WTC11 (cell line): ENCODE results near the gene ADNP2. TPM values are rescaled to one million over a fixed set of nuclear protein-coding genes. Genes with fewer than 3 reads are reported as not detected.
A peak's percentile ranks its signal among the peaks of the same experiment; 100 is the strongest.

Source experiments
- ATAC-seq: fragments of 200-7000 bp; cut with Tn5 transposase; 2 replicates; pipeline ENCODE4 v1.10.0; 2021; ENCODE audit warnings: mild to moderate bottlenecking, moderate library complexity
- CTCF ChIA-PET: fragments of 300-600 bp; sonication (Branson Sonifier 250); formaldehyde crosslinking; loops from one replicate; lab custom pipeline; 2021; ENCODE audit warnings: antibody characterized with exemption; lab: Charles Lee
- POLR2A ChIA-PET: fragments of 350-600 bp; sonication (Branson Sonifier 250); formaldehyde crosslinking; loops from one replicate; lab custom pipeline; 2021; ENCODE audit warnings: antibody characterized with exemption; lab: Charles Lee
- DNase-seq: peaks from one replicate; pipeline ENCODE4 v3.0.0; 2021; ENCODE audit warnings: low spot score
- H3K27ac Mint-ChIP-seq: 2 replicates; pipeline ENCODE4 v1.8.0; 2021; ENCODE audit warnings: mixed read lengths
- H3K27me3 Mint-ChIP-seq: 2 replicates; pipeline ENCODE4 v1.8.0; 2021; ENCODE audit warnings: low read depth, mild to moderate bottlenecking, moderate library complexity, mixed read lengths
- H3K36me3 Mint-ChIP-seq: 2 replicates; pipeline ENCODE4 v1.8.0; 2021; ENCODE audit warnings: mixed read lengths
- H3K4me1 Mint-ChIP-seq: 2 replicates; pipeline ENCODE4 v1.8.0; 2022; ENCODE audit warnings: mixed read lengths
- H3K4me3 Mint-ChIP-seq: 2 replicates; pipeline ENCODE4 v1.8.0; 2021; ENCODE audit warnings: mild to moderate bottlenecking, moderate library complexity, mixed read lengths
- H3K9me3 Mint-ChIP-seq: 2 replicates; pipeline ENCODE4 v1.8.0; 2021; ENCODE audit warnings: mixed read lengths
- CREB1 ChIP-seq: sonication (generic); formaldehyde crosslinking; IDR thresholded peaks from 2 replicates; pipeline ENCODE4 v1.8.0; 2023; ENCODE audit warnings: mild to moderate bottlenecking, missing genetic modification reagents
- CREM ChIP-seq: sonication (generic); formaldehyde crosslinking; IDR thresholded peaks from 2 replicates; pipeline ENCODE4 v1.8.1; 2022; ENCODE audit warnings: mild to moderate bottlenecking, missing genetic modification reagents, moderate library complexity
- ELF4 ChIP-seq: sonication (generic); formaldehyde crosslinking; IDR thresholded peaks from 2 replicates; pipeline ENCODE4 v1.8.1; 2022; ENCODE audit warnings: low read depth, mild to moderate bottlenecking, moderate library complexity, missing genetic modification reagents
- FOXJ3 ChIP-seq: sonication (generic); formaldehyde crosslinking; IDR thresholded peaks from 2 replicates; pipeline ENCODE4 v1.9.0; 2021; ENCODE audit warnings: missing genetic modification reagents, mild to moderate bottlenecking, borderline replicate concordance
- FOXK1 ChIP-seq: sonication (generic); formaldehyde crosslinking; IDR thresholded peaks from 2 replicates; pipeline ENCODE4 v1.8.0; 2022; ENCODE audit warnings: mild to moderate bottlenecking, moderate library complexity, missing genetic modification reagents
- RELA ChIP-seq: sonication (generic); formaldehyde crosslinking; IDR thresholded peaks from 2 replicates; pipeline ENCODE4 v1.8.1; 2022; ENCODE audit warnings: missing genetic modification reagents, mild to moderate bottlenecking, borderline replicate concordance
- RORB ChIP-seq: fragments of 250-450 bp; sonication (Bioruptor Pico); IDR thresholded peaks from 2 replicates; pipeline ENCODE4 v1.9.0; 2021; ENCODE audit warnings: mild to moderate bottlenecking
- SMAD3 ChIP-seq: sonication (generic); formaldehyde crosslinking; IDR thresholded peaks from 2 replicates; pipeline ENCODE4 v1.8.0; 2022; ENCODE audit warnings: missing genetic modification reagents, mild to moderate bottlenecking, borderline replicate concordance
- SMAD4 ChIP-seq: sonication (generic); formaldehyde crosslinking; IDR thresholded peaks from 2 replicates; pipeline ENCODE4 v1.8.0; 2022; ENCODE audit warnings: mild to moderate bottlenecking, missing genetic modification reagents
- TEAD1 ChIP-seq: sonication (generic); formaldehyde crosslinking; IDR thresholded peaks from 2 replicates; pipeline ENCODE4 v1.8.0; 2022; ENCODE audit warnings: mild to moderate bottlenecking, missing genetic modification reagents
- TEAD4 ChIP-seq: sonication (generic); formaldehyde crosslinking; IDR thresholded peaks from 2 replicates; pipeline ENCODE4 v1.8.0; 2022; ENCODE audit warnings: mild to moderate bottlenecking, missing genetic modification reagents
- ZNF138 ChIP-seq: sonication (generic); formaldehyde crosslinking; conservative IDR thresholded peaks from 2 replicates; pipeline ENCODE4 v1.8.1; 2022; ENCODE audit warnings: mild to moderate bottlenecking, moderate library complexity, missing genetic modification reagents
- ZNF263 ChIP-seq: sonication (generic); formaldehyde crosslinking; IDR thresholded peaks from 2 replicates; pipeline ENCODE4 v1.8.1; 2022; ENCODE audit warnings: low read depth, mild to moderate bottlenecking, moderate library complexity, missing genetic modification reagents
- ZNF396 ChIP-seq: fragments of 250-450 bp; sonication (Bioruptor Pico); IDR thresholded peaks from 2 replicates; pipeline ENCODE4 v1.8.0; 2021; ENCODE audit warnings: mild to moderate bottlenecking, moderate library complexity, borderline replicate concordance
- ZNF416 ChIP-seq: fragments of 250-450 bp; sonication (Bioruptor Pico); IDR thresholded peaks from 2 replicates; pipeline ENCODE4 v1.9.0; 2021; ENCODE audit warnings: mild to moderate bottlenecking, inconsistent platforms
- total RNA-seq: library from RNA; stranded (reverse); gene quantifications from 3 replicates; pipeline ENCODE4 v1.2.3, GENCODE V29; 2021
- TF ChIP-seq, protein P1 (sequence below): fragments of 250-450 bp; sonication (Bioruptor Pico); conservative IDR thresholded peaks from 2 replicates; pipeline ENCODE4 v1.9.0; 2021; ENCODE audit warnings: mild to moderate bottlenecking
- TF ChIP-seq, protein P2 (sequence below): sonication (generic); formaldehyde crosslinking; IDR thresholded peaks from 2 replicates; pipeline ENCODE4 v1.8.1; 2023; ENCODE audit warnings: mild to moderate bottlenecking, moderate library complexity, missing genetic modification reagents
- TF ChIP-seq, protein P3 (sequence below): sonication (generic); formaldehyde crosslinking; IDR thresholded peaks from 2 replicates; pipeline ENCODE4 v1.8.1; 2022; ENCODE audit warnings: mild to moderate bottlenecking, missing genetic modification reagents, moderate library complexity, borderline replicate concordance
- TF ChIP-seq, protein P4 (sequence below): fragments of 250-450 bp; sonication (Bioruptor Pico); IDR thresholded peaks from 2 replicates; pipeline ENCODE4 v1.9.0; 2021; ENCODE audit warnings: mild to moderate bottlenecking
- TF ChIP-seq, protein P5 (sequence below): sonication (generic); formaldehyde crosslinking; IDR thresholded peaks from 2 replicates; pipeline ENCODE4 v1.8.1; 2023; ENCODE audit warnings: mild to moderate bottlenecking, missing genetic modification reagents, moderate library complexity
- TF ChIP-seq, protein P6 (sequence below): sonication (generic); formaldehyde crosslinking; conservative IDR thresholded peaks from 2 replicates; pipeline ENCODE4 v1.8.1; 2022; ENCODE audit warnings: mild to moderate bottlenecking, missing genetic modification reagents
- TF ChIP-seq, protein P7 (sequence below): sonication (generic); formaldehyde crosslinking; IDR thresholded peaks from 2 replicates; pipeline ENCODE4 v1.8.1; 2022; ENCODE audit warnings: low read depth, mild to moderate bottlenecking, moderate library complexity, missing genetic modification reagents, borderline replicate concordance

Gene ADNP2
- total RNA-seq, 1 experiment from 2014 or later, result 56.0 TPM

DNA sequence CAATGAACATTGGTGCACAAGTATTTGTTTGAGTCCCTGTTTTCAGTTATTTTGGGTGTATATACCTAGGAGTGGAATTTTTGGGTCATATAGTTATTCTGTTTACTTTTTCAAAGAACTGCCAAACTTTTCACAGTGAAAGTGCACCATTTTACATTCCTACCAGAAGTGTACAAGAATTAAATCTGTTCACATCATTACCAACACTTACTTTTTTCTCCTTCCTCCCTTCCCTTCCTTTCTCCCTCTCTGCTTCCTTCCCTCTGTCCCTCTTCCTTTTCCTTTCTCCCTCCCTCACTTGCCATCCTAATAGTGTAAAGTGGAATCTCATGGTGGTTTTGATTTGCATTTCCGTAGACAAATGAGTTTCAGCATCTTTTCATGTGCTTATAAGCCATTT is 11.9 kb downstream of the ADNP2 start:
- TF ChIP-seq, protein P1, sequence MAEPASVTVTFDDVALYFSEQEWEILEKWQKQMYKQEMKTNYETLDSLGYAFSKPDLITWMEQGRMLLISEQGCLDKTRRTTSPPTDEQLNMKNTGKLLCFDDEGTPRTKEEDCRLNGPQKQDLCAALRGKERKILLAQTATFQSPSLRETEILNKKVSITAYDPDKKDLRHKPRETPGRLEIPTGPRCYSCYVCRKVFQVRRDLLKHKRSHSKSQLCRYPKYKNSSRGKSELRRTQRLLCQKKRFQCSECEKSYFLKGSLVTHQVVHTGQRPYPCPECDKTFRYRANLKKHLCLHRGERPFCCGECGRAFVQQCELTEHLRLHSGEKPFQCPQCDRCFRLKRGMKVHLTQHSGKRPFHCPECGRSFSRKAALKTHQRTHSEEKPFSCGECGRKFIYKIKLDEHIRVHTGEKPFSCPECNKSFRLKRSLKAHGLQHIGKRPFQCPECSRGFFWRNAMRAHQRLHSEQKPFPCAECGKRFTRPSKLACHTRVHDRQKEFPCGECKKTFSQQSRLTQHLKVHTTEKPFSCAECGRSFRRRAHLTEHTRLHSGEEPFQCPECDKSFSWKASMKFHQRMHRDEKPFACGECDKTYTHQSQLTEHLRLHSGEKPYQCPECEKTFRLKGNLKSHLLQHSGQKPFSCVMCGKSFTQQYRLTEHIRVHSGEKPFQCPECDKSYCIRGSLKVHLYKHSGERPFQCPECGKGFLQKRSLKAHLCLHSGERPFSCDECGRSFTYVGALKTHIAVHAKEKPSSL, result no peak
- TF ChIP-seq RELA (CRISPR knock-in tag) (no peak), ZNF138 (CRISPR knock-in tag) (no peak), CREB1 (CRISPR knock-in tag) (no peak), SMAD3 (CRISPR knock-in tag) (no peak), ZNF416 (CRISPR knock-in tag) (no peak), FOXJ3 (CRISPR knock-in tag) (no peak), SMAD4 (CRISPR knock-in tag) (no peak), ZNF263 (CRISPR knock-in tag) (no peak), TEAD1 (CRISPR knock-in tag) (no peak), ZNF396 (no peak)
- TF ChIP-seq, protein P2, sequence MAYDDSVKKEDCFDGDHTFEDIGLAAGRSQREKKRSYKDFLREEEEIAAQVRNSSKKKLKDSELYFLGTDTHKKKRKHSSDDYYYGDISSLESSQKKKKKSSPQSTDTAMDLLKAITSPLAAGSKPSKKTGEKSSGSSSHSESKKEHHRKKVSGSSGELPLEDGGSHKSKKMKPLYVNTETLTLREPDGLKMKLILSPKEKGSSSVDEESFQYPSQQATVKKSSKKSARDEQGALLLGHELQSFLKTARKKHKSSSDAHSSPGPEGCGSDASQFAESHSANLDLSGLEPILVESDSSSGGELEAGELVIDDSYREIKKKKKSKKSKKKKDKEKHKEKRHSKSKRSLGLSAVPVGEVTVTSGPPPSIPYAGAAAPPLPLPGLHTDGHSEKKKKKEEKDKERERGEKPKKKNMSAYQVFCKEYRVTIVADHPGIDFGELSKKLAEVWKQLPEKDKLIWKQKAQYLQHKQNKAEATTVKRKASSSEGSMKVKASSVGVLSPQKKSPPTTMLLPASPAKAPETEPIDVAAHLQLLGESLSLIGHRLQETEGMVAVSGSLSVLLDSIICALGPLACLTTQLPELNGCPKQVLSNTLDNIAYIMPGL (CRISPR knock-in tag), result no peak
- TF ChIP-seq, protein P3, sequence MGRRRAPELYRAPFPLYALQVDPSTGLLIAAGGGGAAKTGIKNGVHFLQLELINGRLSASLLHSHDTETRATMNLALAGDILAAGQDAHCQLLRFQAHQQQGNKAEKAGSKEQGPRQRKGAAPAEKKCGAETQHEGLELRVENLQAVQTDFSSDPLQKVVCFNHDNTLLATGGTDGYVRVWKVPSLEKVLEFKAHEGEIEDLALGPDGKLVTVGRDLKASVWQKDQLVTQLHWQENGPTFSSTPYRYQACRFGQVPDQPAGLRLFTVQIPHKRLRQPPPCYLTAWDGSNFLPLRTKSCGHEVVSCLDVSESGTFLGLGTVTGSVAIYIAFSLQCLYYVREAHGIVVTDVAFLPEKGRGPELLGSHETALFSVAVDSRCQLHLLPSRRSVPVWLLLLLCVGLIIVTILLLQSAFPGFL (CRISPR knock-in tag), result no peak
- TF ChIP-seq, protein P4, sequence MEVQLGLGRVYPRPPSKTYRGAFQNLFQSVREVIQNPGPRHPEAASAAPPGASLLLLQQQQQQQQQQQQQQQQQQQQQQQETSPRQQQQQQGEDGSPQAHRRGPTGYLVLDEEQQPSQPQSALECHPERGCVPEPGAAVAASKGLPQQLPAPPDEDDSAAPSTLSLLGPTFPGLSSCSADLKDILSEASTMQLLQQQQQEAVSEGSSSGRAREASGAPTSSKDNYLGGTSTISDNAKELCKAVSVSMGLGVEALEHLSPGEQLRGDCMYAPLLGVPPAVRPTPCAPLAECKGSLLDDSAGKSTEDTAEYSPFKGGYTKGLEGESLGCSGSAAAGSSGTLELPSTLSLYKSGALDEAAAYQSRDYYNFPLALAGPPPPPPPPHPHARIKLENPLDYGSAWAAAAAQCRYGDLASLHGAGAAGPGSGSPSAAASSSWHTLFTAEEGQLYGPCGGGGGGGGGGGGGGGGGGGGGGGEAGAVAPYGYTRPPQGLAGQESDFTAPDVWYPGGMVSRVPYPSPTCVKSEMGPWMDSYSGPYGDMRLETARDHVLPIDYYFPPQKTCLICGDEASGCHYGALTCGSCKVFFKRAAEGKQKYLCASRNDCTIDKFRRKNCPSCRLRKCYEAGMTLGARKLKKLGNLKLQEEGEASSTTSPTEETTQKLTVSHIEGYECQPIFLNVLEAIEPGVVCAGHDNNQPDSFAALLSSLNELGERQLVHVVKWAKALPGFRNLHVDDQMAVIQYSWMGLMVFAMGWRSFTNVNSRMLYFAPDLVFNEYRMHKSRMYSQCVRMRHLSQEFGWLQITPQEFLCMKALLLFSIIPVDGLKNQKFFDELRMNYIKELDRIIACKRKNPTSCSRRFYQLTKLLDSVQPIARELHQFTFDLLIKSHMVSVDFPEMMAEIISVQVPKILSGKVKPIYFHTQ (CRISPR knock-in tag), result no peak
- H3K36me3 Mint-ChIP-seq, result peaks cover 43% of the 10 kb centered on the region
- POLR2A ChIA-PET, result no interaction called here

DNA sequence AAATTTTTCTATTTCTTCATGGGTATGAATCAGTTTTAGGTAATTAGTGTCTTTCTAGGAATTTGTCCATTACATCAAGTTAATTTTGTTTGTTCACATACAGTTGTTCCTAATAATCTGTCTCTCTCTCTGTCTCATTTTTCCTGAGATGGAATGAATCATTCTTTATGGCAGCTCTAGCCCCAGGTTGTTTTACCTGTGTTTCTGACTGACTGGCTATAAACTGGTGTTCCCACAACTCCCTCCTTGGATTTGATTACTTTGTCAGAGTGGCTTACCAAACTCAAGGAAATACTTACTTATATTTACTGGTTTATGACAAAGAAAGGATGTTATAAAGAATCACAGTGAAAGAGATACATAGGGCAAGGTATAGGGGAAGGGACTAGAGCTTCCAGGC is 15.1 kb downstream of the ADNP2 start:
- no peak overlapping the region for H3K4me3 Mint-ChIP-seq
- no peaks in the 10 kb centered on the region for H3K27me3 Mint-ChIP-seq
- H3K9me3 Mint-ChIP-seq, result no peaks in the 10 kb centered on the region
- DNase-seq, result no peak
- ChIA-PET CTCF (no interaction called here), POLR2A (no interaction called here)
- no peak for ATAC-seq
- peaks cover 31% of the 10 kb centered on the region for H3K36me3 Mint-ChIP-seq
- peak overlapping the region; percentile 31 for H3K27ac Mint-ChIP-seq
- peaks cover 39% of the 10 kb centered on the region for H3K4me1 Mint-ChIP-seq
- TF ChIP-seq CREM (CRISPR knock-in tag), result no peak
- TF ChIP-seq TEAD4 (CRISPR knock-in tag), result no peak
- TF ChIP-seq FOXJ3 (CRISPR knock-in tag), result no peak
- TF ChIP-seq, protein P5, sequence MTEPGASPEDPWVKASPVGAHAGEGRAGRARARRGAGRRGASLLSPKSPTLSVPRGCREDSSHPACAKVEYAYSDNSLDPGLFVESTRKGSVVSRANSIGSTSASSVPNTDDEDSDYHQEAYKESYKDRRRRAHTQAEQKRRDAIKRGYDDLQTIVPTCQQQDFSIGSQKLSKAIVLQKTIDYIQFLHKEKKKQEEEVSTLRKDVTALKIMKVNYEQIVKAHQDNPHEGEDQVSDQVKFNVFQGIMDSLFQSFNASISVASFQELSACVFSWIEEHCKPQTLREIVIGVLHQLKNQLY (CRISPR knock-in tag), result no peak
- TF ChIP-seq, protein P6, sequence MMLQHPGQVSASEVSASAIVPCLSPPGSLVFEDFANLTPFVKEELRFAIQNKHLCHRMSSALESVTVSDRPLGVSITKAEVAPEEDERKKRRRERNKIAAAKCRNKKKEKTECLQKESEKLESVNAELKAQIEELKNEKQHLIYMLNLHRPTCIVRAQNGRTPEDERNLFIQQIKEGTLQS (CRISPR knock-in tag), result no peak
- TF ChIP-seq ZNF396, result no peak
- TF ChIP-seq FOXK1 (CRISPR knock-in tag), result no peak
- TF ChIP-seq, protein P7, sequence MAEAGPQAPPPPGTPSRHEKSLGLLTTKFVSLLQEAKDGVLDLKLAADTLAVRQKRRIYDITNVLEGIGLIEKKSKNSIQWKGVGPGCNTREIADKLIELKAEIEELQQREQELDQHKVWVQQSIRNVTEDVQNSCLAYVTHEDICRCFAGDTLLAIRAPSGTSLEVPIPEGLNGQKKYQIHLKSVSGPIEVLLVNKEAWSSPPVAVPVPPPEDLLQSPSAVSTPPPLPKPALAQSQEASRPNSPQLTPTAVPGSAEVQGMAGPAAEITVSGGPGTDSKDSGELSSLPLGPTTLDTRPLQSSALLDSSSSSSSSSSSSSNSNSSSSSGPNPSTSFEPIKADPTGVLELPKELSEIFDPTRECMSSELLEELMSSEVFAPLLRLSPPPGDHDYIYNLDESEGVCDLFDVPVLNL (CRISPR knock-in tag), result no peak
- TF ChIP-seq, protein P4 (CRISPR knock-in tag), result no peak
- TF ChIP-seq ELF4, result no peak
- TF ChIP-seq RORB (CRISPR knock-in tag), result no peak

More for the DNA sequence above, 11.9 kb downstream of the ADNP2 start:
- no peak for ATAC-seq
- no peak for DNase-seq
- Mint-ChIP-seq H3K27ac (no peak overlapping the region; the same call in 1 of the 2 replicates), H3K4me1 (peaks cover 67% of the 10 kb centered on the region), H3K27me3 (no peaks in the 10 kb centered on the region), H3K4me3 (no peak overlapping the region), H3K9me3 (no peaks in the 10 kb centered on the region)
- CTCF ChIA-PET, result interaction anchor here (0.8 kb wide), 1 partner anchor 263 kb away, joined by 3 read pairs; no protein-coding TSS in a partner anchor
